ENCODE results near the gene ORMDL3. TPM values are rescaled to one million over a fixed set of nuclear protein-coding genes. Genes with fewer than 3 reads are reported as not detected.
A peak's percentile ranks its signal among the peaks of the same experiment; 100 is the strongest.

Gene ORMDL3
- total RNA-seq, 1 donor from 2014 or later, result 59.4 TPM

DNA sequence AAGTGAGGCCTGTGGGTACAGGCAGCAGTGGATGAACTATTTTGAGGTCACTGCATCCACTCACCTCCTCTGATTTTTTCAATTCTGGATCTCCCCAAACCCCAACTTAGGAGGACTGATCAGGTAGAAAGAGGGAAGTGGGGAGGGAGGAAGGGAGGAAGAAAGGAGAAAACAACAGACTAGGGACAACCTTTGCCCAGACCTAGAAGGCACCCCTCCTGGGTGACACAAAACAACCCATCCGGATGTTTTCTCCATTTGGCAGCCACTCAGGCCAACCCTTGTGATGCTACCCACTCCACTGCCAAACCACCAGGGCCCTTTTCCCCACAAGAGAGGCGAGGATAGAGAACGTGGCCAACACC is 2.7 kb downstream of the ORMDL3 start:
- Mint-ChIP-seq H3K4me1 (ENCODE audit: unreplicated experiment) (peaks cover 48% of the 10 kb centered on the region), H3K4me3 (ENCODE audit: unreplicated experiment) (no peak overlapping the region), H3K27ac (ENCODE audit: unreplicated experiment) (peak overlapping the region; percentile 79), H3K27me3 (ENCODE audit: unreplicated experiment) (no peaks in the 10 kb centered on the region), H3K36me3 (ENCODE audit: unreplicated experiment) (peaks cover 13% of the 10 kb centered on the region), H3K9me3 (ENCODE audit: unreplicated experiment) (no peaks in the 10 kb centered on the region)
- no peak for DNase-seq (ENCODE audit: extremely low spot score, unreplicated experiment)
- TF ChIP-seq, protein P1, sequence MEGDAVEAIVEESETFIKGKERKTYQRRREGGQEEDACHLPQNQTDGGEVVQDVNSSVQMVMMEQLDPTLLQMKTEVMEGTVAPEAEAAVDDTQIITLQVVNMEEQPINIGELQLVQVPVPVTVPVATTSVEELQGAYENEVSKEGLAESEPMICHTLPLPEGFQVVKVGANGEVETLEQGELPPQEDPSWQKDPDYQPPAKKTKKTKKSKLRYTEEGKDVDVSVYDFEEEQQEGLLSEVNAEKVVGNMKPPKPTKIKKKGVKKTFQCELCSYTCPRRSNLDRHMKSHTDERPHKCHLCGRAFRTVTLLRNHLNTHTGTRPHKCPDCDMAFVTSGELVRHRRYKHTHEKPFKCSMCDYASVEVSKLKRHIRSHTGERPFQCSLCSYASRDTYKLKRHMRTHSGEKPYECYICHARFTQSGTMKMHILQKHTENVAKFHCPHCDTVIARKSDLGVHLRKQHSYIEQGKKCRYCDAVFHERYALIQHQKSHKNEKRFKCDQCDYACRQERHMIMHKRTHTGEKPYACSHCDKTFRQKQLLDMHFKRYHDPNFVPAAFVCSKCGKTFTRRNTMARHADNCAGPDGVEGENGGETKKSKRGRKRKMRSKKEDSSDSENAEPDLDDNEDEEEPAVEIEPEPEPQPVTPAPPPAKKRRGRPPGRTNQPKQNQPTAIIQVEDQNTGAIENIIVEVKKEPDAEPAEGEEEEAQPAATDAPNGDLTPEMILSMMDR (IDR thresholded peaks at IDR 0.05), result peak; percentile 0

DNA sequence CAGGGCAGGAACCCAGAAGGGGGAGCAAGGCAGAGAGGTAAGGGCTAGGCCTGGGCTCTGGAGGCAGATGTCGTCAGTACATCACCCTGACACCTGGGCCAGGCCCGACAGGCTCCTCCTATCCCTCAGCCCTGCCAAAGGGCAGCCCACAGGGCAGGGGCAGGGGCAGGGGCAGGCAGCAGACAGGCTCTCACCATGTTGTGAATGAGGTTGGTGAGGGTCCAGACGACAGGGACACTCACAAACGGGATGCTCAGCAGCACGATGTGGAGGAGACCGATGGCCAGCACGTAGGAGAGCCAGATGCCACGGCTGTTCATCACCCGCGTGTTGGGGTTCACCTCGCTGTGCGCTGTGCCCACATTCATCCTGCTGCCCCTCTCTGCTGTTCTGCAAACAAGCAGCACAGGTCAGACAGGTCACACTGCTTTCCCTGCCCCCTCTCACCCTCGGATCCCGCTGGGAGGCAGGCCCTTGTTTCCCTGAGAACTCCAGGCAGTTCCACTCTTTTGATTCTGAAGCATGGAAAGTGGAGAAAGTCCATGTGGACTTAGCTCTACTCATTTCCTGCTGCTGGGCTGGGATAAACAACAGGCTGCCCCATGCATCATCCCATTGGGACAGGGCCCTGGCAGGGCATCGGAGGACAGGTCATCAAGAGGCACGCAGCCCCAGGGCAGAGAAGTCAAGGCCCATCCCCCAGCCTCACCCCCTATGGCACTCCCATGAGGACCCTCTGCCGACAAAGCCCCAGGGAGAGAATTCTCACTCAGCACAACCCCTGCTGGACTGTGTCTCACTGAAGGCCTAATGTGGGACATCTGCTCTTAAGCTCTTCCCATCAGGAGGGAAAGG is 3.3 kb downstream of the ORMDL3 start:
- TF ChIP-seq, protein P1 (IDR thresholded peaks at IDR 0.05), result peak; percentile 35
- H3K4me1 Mint-ChIP-seq (ENCODE audit: unreplicated experiment), result peaks cover 42% of the 10 kb centered on the region
- no peak for DNase-seq (ENCODE audit: extremely low spot score, unreplicated experiment)
- H3K9me3 Mint-ChIP-seq (ENCODE audit: unreplicated experiment), result no peaks in the 10 kb centered on the region
- H3K4me3 Mint-ChIP-seq (ENCODE audit: unreplicated experiment), result no peak overlapping the region
- no peaks in the 10 kb centered on the region for H3K27me3 Mint-ChIP-seq (ENCODE audit: unreplicated experiment)
- peak overlapping the region; percentile 79 for H3K27ac Mint-ChIP-seq (ENCODE audit: unreplicated experiment)
- H3K36me3 Mint-ChIP-seq (ENCODE audit: unreplicated experiment), result peaks cover 13% of the 10 kb centered on the region

DNA sequence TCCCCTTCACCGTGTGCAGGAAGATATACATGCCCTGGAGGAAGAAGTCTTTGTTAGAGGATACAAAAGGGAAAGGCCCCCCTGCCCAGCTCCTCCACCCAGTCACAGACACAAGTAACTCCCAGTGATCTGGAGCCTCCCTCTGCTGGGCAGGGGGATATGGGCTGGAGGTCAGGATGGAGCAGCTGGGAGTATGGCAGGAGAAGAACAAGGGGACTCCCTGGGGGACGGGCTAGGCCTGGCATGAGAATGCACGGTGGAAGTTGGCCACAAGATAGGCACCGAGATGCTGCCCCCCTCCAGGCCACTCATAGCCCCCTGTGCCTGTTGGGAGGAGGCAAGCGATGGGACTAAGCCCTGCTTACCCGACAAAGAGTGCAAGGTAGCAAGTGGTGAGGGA is 4.2 kb downstream of the ORMDL3 start:
- H3K27me3 Mint-ChIP-seq (ENCODE audit: unreplicated experiment), result no peaks in the 10 kb centered on the region
- H3K9me3 Mint-ChIP-seq (ENCODE audit: unreplicated experiment), result no peaks in the 10 kb centered on the region
- peaks cover 16% of the 10 kb centered on the region for H3K36me3 Mint-ChIP-seq (ENCODE audit: unreplicated experiment)
- TF ChIP-seq, protein P1 (IDR thresholded peaks at IDR 0.05), result no peak
- peaks cover 33% of the 10 kb centered on the region for H3K4me1 Mint-ChIP-seq (ENCODE audit: unreplicated experiment)
- no peak for DNase-seq (ENCODE audit: extremely low spot score, unreplicated experiment)
- no peak overlapping the region for H3K27ac Mint-ChIP-seq (ENCODE audit: unreplicated experiment)
- no peak overlapping the region for H3K4me3 Mint-ChIP-seq (ENCODE audit: unreplicated experiment)

DNA sequence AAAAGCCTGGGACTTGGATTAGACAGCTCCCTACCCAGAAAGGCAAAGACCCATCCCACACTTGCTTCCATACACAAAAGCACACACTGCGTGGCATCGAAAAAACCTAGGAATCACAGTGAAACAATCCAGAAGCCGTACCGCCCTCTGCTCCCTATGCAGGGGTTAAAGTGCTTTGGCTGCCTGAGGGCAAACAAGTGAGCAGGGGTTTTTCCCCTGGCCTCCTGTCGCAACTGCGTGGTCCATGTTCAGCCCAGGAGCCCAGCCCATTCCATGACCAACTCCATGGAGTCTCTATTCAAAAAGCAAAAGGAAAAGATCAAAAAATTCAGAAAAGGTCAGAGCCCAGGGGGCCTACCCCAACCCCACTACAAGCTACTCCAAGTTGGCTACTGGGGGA is 5.4 kb downstream of the ORMDL3 start:
- no peak for DNase-seq (ENCODE audit: extremely low spot score, unreplicated experiment)
- H3K4me3 Mint-ChIP-seq (ENCODE audit: unreplicated experiment), result no peak overlapping the region
- H3K9me3 Mint-ChIP-seq (ENCODE audit: unreplicated experiment), result no peaks in the 10 kb centered on the region
- TF ChIP-seq, protein P1 (IDR thresholded peaks at IDR 0.05), result no peak
- H3K4me1 Mint-ChIP-seq (ENCODE audit: unreplicated experiment), result peaks cover 26% of the 10 kb centered on the region
- no peak overlapping the region for H3K27ac Mint-ChIP-seq (ENCODE audit: unreplicated experiment)
- no peaks in the 10 kb centered on the region for H3K27me3 Mint-ChIP-seq (ENCODE audit: unreplicated experiment)
- H3K36me3 Mint-ChIP-seq (ENCODE audit: unreplicated experiment), result peaks cover 23% of the 10 kb centered on the region

DNA sequence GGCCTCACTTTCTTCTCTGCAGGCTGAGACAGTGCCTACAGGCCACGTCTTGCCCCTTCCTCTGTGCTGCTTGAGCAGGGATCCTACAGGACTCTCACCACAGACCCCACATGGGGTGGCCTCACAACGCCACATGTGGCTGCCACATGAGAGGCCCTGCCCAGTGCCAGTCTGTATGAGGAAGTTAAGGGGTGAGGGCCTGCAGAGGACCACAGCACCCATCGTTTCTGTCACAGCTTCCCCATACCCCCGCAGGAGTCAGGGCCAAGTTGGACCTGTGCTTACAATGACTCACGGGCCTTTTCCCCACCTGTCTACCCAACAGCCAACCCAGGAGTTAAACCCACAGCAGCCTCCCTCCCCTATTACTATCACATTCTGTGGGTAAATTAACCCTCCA is 6.1 kb downstream of the ORMDL3 start:
- Mint-ChIP-seq H3K27ac (ENCODE audit: unreplicated experiment) (no peak overlapping the region), H3K27me3 (ENCODE audit: unreplicated experiment) (no peaks in the 10 kb centered on the region), H3K4me3 (ENCODE audit: unreplicated experiment) (no peak overlapping the region), H3K4me1 (ENCODE audit: unreplicated experiment) (peaks cover 21% of the 10 kb centered on the region), H3K9me3 (ENCODE audit: unreplicated experiment) (no peaks in the 10 kb centered on the region), H3K36me3 (ENCODE audit: unreplicated experiment) (peaks cover 25% of the 10 kb centered on the region)
- TF ChIP-seq, protein P1 (IDR thresholded peaks at IDR 0.05), result no peak
- no peak for DNase-seq (ENCODE audit: extremely low spot score, unreplicated experiment)

Data from osteocyte (in vitro differentiated cells).